HG02642 (cell line): Measurements from ENCODE around the gene KCNJ12.
"Not testable (repeated sequence)": the region's sequence is repeated elsewhere in the genome, so short reads cannot be mapped to it uniquely, and the experiment has no call there.

Source experiments
- ATAC-seq: cut with Tn5 transposase; IDR thresholded peaks from one replicate; pipeline ENCODE4 v1.9.1; 2021; ENCODE audit warnings: mild to moderate bottlenecking; ENCODE audit not compliant: unreplicated experiment, poor library complexity

KCNJ12 gene

GRCh38 chr17:21348926-21349261, 27.3 kb upstream of the KCNJ12 start:
- peak; percentile 12 for ATAC-seq

GRCh38 chr17:21349358-21350050, 26.7 kb upstream of the KCNJ12 start:
- ATAC-seq = not testable (repeated sequence)

DNA sequence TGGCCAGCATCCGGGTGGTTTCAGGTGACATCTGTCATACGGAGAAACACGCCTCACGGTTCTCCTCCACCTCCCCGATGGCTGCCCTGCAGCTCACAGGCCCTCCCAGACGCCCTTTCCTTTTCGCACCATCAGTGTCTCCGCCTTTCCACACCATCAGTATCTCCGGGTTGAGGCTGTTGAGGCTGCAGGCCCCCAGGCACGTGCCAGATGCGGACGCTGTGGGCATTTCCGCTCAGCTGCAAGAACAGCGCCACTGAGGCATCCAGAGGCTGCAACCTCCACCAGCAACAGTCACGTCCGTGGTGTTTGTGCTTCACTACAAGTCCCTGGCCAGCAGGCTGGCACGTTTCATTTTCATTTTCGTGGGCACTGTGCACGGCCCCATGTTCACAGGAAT, 25.7 kb upstream of the KCNJ12 start:
- ATAC-seq = not testable (repeated sequence)

DNA sequence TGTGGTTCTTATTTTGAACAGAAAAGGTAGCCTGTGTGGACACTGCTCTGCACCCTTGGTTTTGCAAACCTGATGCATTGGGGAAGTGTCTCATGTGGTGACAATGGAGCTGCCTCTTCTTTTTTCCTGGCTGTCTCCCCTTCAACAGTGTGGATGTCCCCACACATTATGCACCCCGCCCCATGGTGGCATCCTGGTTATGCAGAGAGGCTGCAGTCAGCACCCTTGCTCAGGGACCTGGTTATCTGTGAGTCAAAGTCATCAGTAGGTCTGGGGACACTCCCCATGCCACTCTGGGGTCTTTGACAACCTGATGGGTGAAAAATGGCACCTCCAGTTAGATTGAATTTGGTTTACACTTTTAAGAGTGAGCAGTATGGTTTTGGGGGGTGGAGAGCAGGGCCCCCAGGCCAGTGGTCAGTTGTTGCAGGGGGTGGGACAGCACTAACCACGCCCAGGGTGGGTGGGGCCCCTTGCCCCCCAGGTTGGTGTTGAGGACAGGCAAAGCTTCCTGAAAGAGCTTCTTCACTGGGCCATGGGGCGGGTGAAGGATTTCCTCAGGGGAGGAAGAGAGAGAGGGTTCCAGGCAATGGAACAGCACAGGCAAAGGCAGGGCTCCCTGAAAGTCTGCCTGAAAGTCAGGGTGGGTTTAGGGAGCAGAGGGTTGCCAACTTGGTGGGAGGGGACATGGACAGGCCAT, 24.6 kb upstream of the KCNJ12 start:
- ATAC-seq = no peak

- no peak for ATAC-seq
Measured at GRCh38 chr17:21352221-21352980, 23.8 kb upstream of the KCNJ12 start.

DNA sequence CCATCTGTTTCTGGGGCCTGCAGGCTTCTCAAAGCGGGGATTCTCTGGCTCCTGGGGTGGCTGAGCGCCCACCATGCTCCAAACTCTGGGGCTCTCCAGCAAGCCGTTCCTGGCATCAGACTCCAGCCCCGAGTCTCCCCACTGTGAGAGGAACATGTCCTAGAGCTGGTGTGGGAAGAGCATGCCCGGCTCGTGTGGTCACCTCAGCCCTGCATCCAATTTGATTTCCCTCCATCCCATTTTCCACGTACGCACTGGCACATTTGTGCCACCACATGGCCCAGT, 23.2 kb upstream of the KCNJ12 start:
- ATAC-seq = no peak

- no peak for ATAC-seq
Measured at GRCh38 chr17:21353326-21354010, 22.7 kb upstream of the KCNJ12 start.

- no peak for ATAC-seq
Measured at GRCh38 chr17:21354796-21355385, 21.3 kb upstream of the KCNJ12 start.

- no peak for ATAC-seq
Measured at GRCh38 chr17:21355586-21355985, 20.6 kb upstream of the KCNJ12 start.

GRCh38 chr17:21356537-21357127, 19.5 kb upstream of the KCNJ12 start:
- ATAC-seq = no peak

- no peak for ATAC-seq
Measured at GRCh38 chr17:21357281-21357680, 18.9 kb upstream of the KCNJ12 start.

DNA sequence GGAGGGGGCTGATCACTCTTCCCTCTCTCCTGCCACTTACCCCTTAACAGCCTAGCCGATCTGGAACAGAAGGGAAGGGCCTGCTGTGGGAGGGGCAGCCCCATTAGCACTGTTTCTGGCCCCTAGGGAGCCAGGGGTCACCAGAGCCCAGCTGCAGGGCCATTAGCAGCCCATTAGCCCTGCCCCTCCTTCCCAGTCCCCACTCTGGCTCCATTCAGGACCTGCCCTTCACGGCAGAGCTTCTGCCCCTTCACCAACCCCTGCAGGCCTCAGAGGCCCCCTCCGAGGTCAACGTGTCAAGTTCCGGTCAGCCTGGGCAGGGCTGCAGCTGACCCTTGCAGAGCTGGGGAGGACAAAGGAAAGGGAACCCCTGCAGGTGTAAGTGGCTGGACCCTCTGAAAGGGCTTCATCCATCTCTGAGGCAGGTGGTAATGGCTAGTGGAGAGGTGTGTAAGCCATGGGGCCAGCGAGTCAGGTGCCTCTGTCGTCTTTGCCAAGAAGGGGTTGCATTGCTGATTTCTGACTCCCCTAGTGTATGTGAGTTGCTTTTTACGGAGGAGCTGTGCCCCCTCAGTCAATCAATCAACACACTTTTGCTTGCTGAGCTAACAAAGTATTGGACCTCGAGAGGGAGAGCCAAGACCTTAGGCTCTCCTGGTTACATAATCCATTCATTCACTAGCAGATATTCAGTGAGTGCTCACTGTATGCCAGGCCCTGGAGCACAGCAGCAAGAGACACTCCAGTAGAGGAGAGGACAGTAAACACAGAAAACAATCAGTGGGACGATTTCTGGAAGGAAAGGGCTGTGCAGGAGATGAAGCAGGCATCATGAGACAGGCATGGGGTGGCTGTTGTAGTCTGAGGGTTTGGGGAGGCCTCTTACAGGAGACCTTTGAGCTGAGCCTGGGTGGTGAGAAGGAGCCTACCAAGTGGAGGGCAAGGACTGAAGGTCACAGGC, 18.2 kb upstream of the KCNJ12 start:
- ATAC-seq = no peak

DNA sequence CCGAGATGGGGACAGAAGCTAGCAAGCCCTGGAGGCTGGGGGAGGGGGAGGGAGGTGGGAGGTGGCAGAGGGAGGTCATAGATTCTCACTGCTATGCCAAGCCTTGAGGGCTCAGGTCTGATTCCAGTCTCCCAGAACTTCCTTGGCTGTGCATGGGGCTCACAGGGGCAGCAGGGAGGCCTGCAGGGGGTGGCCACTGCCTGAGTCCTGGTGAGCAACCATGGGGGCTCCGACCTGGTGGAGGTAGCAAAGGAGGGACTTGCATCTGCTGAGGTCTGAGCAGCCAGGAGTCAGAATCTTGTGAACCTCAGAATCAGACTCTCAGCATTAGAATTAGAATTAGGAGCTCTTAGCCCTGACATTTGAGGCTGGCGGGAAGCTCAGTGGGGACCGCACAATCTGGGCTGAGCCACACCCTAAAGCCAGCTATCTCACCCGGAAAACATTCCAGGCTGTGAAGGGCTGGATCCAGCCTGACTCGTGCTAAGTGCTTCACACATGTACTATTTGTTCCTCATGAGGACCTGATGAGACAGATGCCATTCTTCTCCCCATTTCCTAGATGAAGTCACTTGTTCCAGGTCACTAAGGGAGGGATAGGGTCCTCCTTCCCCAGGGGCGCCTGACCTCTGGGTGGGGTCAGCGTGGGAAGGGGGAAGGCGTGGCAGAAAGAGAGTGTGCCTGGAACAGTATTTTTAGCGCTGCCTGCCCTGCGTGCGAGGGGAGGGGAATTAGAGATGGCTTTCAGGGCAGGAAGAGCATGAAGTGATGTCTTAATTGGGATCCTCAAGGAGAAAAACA, 17.3 kb upstream of the KCNJ12 start:
- no peak for ATAC-seq

GRCh38 chr17:21359483-21359840, 16.7 kb upstream of the KCNJ12 start:
- ATAC-seq = no peak

DNA sequence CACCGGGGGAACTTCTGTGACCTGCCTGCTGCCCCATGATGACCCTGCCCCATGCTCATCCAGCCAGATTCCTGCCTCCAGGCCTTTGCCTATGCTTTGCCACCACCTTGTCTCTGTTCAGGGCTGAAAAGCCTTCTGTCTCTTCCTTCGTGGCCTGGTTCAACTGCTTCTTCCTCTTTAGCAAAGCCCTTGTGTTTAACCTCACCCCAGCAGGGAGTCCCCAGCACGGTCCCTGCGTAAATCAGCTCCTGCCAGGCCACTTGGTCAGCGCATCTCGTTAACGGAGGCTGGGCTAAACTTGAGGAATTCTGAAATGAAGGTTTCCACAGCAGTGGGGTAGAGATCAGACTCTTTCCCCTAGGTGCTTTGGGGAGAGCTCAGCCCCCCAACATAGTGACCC, 16.1 kb upstream of the KCNJ12 start:
- ATAC-seq = no peak

DNA sequence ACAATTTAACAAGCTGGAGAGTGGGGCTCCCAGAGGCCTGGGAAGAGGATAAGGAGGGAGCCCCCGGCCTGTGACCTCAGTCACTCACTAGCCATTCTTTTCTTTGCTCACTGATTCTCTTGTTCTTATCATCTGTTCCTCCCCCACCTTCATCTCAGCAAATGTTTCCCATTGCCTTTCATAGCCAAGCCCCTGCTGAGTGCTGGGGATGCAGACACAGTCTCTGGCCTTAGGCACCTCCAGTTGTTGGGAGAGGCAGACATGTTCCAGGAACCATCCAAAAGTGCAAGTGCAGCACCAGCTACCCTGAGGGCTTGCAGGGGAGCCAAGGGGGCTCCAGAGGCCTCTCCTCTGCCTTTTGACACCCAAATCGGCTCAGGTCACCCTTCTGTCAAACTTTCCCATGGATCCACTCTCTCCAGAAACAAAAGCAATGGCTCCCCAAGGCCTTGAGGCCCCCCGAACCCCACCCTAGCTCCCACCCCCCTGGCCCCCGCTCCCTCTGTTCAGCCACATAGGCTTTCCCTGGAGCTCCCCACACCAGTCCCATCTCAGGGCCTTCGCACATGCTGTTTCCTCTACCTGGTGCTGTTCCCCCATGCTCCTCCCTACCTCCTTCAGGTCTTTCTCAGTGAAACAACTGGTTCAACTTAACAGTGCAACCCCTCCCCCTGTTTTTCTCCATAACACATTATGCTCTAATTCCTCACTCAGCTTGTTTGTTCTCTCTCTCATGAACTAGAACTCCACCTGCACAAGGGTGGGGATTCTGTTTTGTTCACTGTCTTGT, 14.9 kb upstream of the KCNJ12 start:
- ATAC-seq = no peak

DNA sequence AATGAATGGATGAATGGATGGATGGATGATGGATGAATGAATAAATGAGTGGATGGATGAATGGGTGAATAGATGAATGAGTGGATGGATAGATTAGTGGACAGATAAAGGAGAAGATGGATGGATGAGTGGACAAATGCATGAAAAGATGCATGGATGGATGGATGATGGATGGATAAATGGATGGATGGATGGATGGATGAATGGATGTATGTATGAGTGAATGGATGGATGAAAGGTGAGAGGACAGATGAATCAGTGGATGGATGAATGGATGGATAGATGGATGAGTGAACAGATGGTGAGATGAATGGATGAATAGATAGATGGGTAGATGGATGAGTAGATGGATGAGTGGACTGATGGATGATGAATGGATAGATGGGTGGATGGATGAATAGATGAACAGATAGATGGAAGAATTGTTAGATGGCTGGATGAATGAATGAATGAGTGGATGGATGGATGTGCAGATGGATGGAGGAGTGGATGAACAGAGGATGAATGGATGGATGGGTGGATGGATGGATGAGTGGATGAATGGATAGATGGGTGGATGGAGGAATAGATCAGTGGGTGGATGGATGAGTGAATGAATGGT, 13.7 kb upstream of the KCNJ12 start:
- no peak for ATAC-seq
